ENCODE results near the gene HIRA. TPM values are rescaled to one million over a fixed set of nuclear protein-coding genes. Genes with fewer than 3 reads are reported as not detected.

The HIRA gene
- total RNA-seq, 2 donors from 2014 or later: 10.6 to 12.9 TPM

- H3K4me3 ChIP-seq: no peak overlapping the region
- H3K27ac ChIP-seq: no peak overlapping the region
- no peak for TF ChIP-seq POLR2A (IDR thresholded peaks at IDR 0.05)
- no peak for TF ChIP-seq CTCF (IDR thresholded peaks at IDR 0.05)
- peaks cover 0 to 21% of the 10 kb centered on the region in 2 donors for H3K36me3 ChIP-seq (replicated peaks in 1 of 2; ENCODE audit: insufficient read depth in 1 of 2, low read depth in 2 of 2)
- H3K27me3 ChIP-seq: no peaks in the 10 kb centered on the region
- no peaks in the 10 kb centered on the region for H3K9me3 ChIP-seq
- no peaks in the 10 kb centered on the region for H3K4me1 ChIP-seq
- intact Hi-C loops (cut with DNase I): no loop called here
- no peak for DNase-seq
- no peak for ATAC-seq
- 77 to 82% methylated on average over 2 of the region's 2 CpGs for WGBS, 2 donors
Observed at GRCh38 chr22:19460036-19460435, 28.5 kb upstream of the HIRA start.

GRCh38 chr22:19457828-19458428 is 26.4 kb upstream of the HIRA start:
- H3K9me3 ChIP-seq: no peaks in the 10 kb centered on the region
- WGBS, 2 donors: 85 to 91% methylated on average over 8 of the region's 8 CpGs
- no peak for ATAC-seq
- H3K27ac ChIP-seq: no peak overlapping the region
- H3K27me3 ChIP-seq: no peaks in the 10 kb centered on the region
- H3K4me1 ChIP-seq: no peaks in the 10 kb centered on the region
- peaks cover 0 to 28% of the 10 kb centered on the region in 2 donors for H3K36me3 ChIP-seq (replicated peaks in 1 of 2; ENCODE audit: insufficient read depth in 1 of 2, low read depth in 2 of 2)
- intact Hi-C loops (cut with DNase I): no loop called here
- no peak for TF ChIP-seq CTCF (IDR thresholded peaks at IDR 0.05)
- TF ChIP-seq POLR2A (IDR thresholded peaks at IDR 0.05): no peak
- no peak for DNase-seq
- H3K4me3 ChIP-seq: no peak overlapping the region

GRCh38 chr22:19456541-19456940 is 25.0 kb upstream of the HIRA start:
- Histone ChIP-seq H3K4me1 (no peaks in the 10 kb centered on the region), H3K4me3 (no peak overlapping the region), H3K36me3 (replicated peaks in 1 of 2; ENCODE audit: insufficient read depth in 1 of 2, low read depth in 2 of 2) (peaks cover 0 to 28% of the 10 kb centered on the region in 2 donors), H3K9me3 (no peaks in the 10 kb centered on the region), H3K27ac (no peak overlapping the region), H3K27me3 (no peaks in the 10 kb centered on the region)
- DNase-seq: no peak
- no peak for ATAC-seq
- 83 to 91% methylated on average over 10 of the region's 10 CpGs for WGBS, 2 donors
- TF ChIP-seq CTCF (IDR thresholded peaks at IDR 0.05): no peak
- TF ChIP-seq POLR2A (IDR thresholded peaks at IDR 0.05): no peak
- intact Hi-C loops (cut with DNase I): no loop called here

GRCh38 chr22:19455585-19456370 is 24.2 kb upstream of the HIRA start:
- 72 to 76% methylated on average over 2 to 4 of the region's 4 CpGs for WGBS, 2 donors
- Histone ChIP-seq H3K27me3 (no peaks in the 10 kb centered on the region), H3K36me3 (replicated peaks in 1 of 2; ENCODE audit: insufficient read depth in 1 of 2, low read depth in 2 of 2) (peaks cover 0 to 28% of the 10 kb centered on the region in 2 donors), H3K9me3 (no peaks in the 10 kb centered on the region), H3K4me1 (no peaks in the 10 kb centered on the region), H3K27ac (no peak overlapping the region), H3K4me3 (no peak overlapping the region)
- TF ChIP-seq CTCF (IDR thresholded peaks at IDR 0.05): no peak
- no peak for TF ChIP-seq POLR2A (IDR thresholded peaks at IDR 0.05)
- intact Hi-C loops (cut with DNase I): no loop called here
- DNase-seq (no peak), ATAC-seq (no peak)
